MCF 10A (cell line): ENCODE data around the gene PCYOX1L. TPM values are rescaled to one million over a fixed set of nuclear protein-coding genes. Genes with fewer than 3 reads are reported as not detected.

Experiments used
- Bru-seq: library from RNA; stranded (reverse); fragments of 400-500 nt; gene quantifications from one replicate; lab custom pipeline; 2021; lab: Mats Ljungman, UMichigan
- BruChase-seq, 2 experiments: library from RNA; stranded (reverse); fragments of 400-500 nt; gene quantifications; one replicate each; lab custom pipeline; 2021; lab: Mats Ljungman, UMichigan
- BruUV-seq: library from RNA; stranded (reverse); fragments of 400-500 nt; replicated peaks from 2 replicates; lab custom pipeline; 2021; lab: Mats Ljungman, UMichigan
- CTCF ChIA-PET: fragments of 300-600 bp; sonication (Branson Sonifier 250); formaldehyde crosslinking; extraction: SDS; loops from one replicate; lab custom pipeline; 2021; ENCODE audit warnings: antibody characterized with exemption, inconsistent platforms; lab: Yijun Ruan, JAX
- POLR2A ChIA-PET: fragments of 300-600, 350-650 bp; sonication (Branson Sonifier 250); formaldehyde crosslinking; extraction: SDS; loops from one replicate; lab custom pipeline; 2020; ENCODE audit warnings: antibody characterized with exemption, inconsistent platforms; lab: Yijun Ruan, JAX
- DNase-seq: peaks from one replicate; pipeline ENCODE4 v3.0.0-alpha.2; 2018; ENCODE audit not compliant: unreplicated experiment
- H3K27ac Mint-ChIP-seq: one replicate; pipeline ENCODE4 v1.8.0; 2022; ENCODE audit warnings: mild to moderate bottlenecking, low read depth, mixed read lengths; ENCODE audit not compliant: unreplicated experiment
- H3K27me3 Mint-ChIP-seq: one replicate; pipeline ENCODE4 v1.8.0; 2022; ENCODE audit warnings: mixed read lengths; ENCODE audit not compliant: insufficient read depth, unreplicated experiment
- H3K36me3 Mint-ChIP-seq: one replicate; pipeline ENCODE4 v1.8.0; 2022; ENCODE audit warnings: mild to moderate bottlenecking, moderate library complexity, mixed read lengths; ENCODE audit not compliant: insufficient read depth, unreplicated experiment
- H3K4me1 Mint-ChIP-seq: one replicate; pipeline ENCODE4 v1.8.0; 2022; ENCODE audit warnings: mixed read lengths; ENCODE audit not compliant: insufficient read depth, unreplicated experiment
- H3K4me3 Mint-ChIP-seq: one replicate; pipeline ENCODE4 v1.8.0; 2022; ENCODE audit warnings: mild to moderate bottlenecking, moderate library complexity, mixed read lengths; ENCODE audit not compliant: unreplicated experiment
- H3K9me3 Mint-ChIP-seq: one replicate; pipeline ENCODE4 v1.8.0; 2022; ENCODE audit warnings: mixed read lengths; ENCODE audit not compliant: unreplicated experiment
- CTCF ChIP-seq: fragments of 200-600 bp; IDR thresholded peaks from one replicate; pipeline ENCODE4 v1.8.0; 2022; ENCODE audit warnings: antibody characterized with exemption, mild to moderate bottlenecking; ENCODE audit not compliant: unreplicated experiment
- intact Hi-C: fragments of 100-400 bp; cut with micrococcal nuclease; formaldehyde crosslinking; loops from 2 replicates; pipeline ENCODE4 v1.14.1; 2022
- long read RNA-seq: library from polyadenylated mRNA; stranded (forward); transcript quantifications from one replicate; pipeline ENCODE4 v2.0.0, GENCODE V29; 2022
- total RNA-seq: library from RNA; stranded (reverse); gene quantifications from 2 replicates; pipeline ENCODE4 v1.2.3, GENCODE V29; 2022

PCYOX1L gene
- total RNA-seq = 7.7 and 8.0 TPM in 2 replicates
- Bru-seq, nascent RNA = percentile 53 among the genes with signal in this experiment
- BruChase-seq, experiment 1, labeled RNA remaining after a 6-hour chase = percentile 53 among the genes with signal in this experiment
- percentile 60 among the genes with signal in this experiment for BruChase-seq, experiment 2, labeled RNA remaining after a 2-hour chase
- long read RNA-seq, full-length matches to known transcripts = 12 of 14 reads
- long read RNA-seq, partial matches to known transcripts = 0 of 14 reads
- long read RNA-seq, other reads (novel, unspliced or antisense) = 2 of 14 reads

DNA sequence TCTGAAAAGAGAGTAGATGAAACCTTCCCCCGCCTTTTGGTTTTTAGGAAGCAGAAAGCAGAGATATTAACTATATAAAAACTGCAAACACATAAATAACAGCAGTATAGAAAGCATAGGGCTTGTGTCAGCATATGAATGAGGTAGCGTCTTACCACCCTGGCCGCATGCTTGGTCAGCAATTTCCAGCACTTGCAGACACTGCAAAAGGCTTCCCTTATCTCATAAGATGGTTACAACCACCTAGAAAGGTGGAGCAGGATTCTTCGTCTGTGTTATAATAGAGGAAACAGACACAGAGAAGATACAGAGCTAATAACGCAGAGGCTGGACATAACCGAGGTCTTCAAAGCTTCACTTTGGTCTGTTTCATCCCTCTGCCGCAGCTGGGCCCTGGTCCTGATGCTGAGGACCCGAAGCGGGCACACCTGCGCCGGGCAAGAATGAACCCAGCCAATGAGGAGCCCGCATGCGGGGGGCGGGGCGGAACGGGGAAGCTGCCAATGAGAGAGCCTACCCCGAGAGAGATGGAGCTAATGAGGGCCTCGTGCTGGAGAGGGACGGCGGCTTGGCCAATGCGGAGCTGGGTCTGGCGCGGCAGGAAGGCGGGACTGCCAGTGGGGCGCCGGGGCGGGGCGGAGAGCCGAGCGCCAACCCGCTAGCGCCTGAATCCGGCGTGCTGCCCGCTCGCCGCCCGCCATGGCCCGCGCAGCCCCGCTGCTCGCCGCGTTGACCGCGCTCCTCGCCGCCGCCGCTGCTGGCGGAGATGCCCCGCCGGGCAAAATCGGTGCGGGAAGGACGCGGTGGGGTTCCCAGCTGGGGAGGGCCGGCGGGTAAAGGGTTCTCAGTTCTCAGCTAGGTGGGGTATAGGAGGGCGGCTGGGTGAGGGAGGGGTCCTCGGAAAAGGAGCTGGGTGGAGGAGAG is at the start of gene PCYOX1L:
TSS of gene PCYOX1L (plus strand) at position 677 of the 924 bp plus-strand sequence. CDS start at position 700, 23 bp downstream.
- no peak for TF ChIP-seq CTCF
- Mint-ChIP-seq H3K4me1 (peaks cover 12% of the 10 kb centered on the region), H3K9me3 (no peaks in the 10 kb centered on the region), H3K27ac (no peak within 1 kb of the TSS), H3K27me3 (no peaks in the 10 kb centered on the region), H3K4me3 (peak within 1 kb of the TSS; percentile 82), H3K36me3 (peaks cover 28% of the 10 kb centered on the region)
- BruUV-seq = no TSS peak
- CTCF ChIA-PET = interaction anchor here (0.5 to 46.8 kb wide), 13 partner anchors 9 to 261 kb away, joined by 3 to 1231 read pairs (median 4); partner anchors contain the start of gene GRPEL2
- POLR2A ChIA-PET = interaction anchor here (0.6 to 8.5 kb wide), 27 partner anchors 8 to 374 kb away, joined by 3 to 134 read pairs (median 3); partner anchors contain the start of genes ARHGEF37, CSNK1A1 and GRPEL2
- peak; percentile 99 for DNase-seq
- intact Hi-C loops = loop anchor here (5.0 kb wide), 2 partner anchors 35 to 85 kb away; partner anchors contain the start of gene AFAP1L1

DNA sequence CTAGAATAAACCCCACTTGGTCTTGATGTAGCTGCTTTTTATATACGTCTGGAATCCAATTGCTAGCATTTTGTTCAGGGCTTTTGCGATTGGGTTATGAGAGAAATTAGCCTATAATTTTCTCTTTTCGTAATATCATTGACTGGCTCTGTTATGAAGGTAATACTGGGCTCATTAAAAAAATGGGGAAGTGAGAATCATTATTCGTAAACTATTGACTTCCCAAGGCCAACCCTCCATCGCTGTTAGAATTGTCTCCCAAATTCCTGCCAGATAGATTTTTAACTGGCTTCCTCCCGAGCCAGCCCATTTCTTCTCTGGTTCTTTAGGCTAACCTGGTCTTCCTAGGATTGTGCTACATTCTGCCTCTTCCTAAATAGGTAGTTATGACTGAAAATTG is 48.5 kb upstream of the PCYOX1L start:
- no peak overlapping the region for H3K27ac Mint-ChIP-seq
- no TSS peak for BruUV-seq
- peaks cover 5% of the 10 kb centered on the region for H3K36me3 Mint-ChIP-seq
- H3K4me3 Mint-ChIP-seq = no peak overlapping the region
- TF ChIP-seq CTCF = no peak
- no peaks in the 10 kb centered on the region for H3K9me3 Mint-ChIP-seq
- intact Hi-C loops = no loop called here
- no peak for DNase-seq
- H3K27me3 Mint-ChIP-seq = no peaks in the 10 kb centered on the region
- CTCF ChIA-PET = interaction anchor here (0.6 to 27.3 kb wide), 9 partner anchors 8 to 241 kb away, joined by 3 to 1231 read pairs (median 11); partner anchors contain the start of genes GRPEL2, IL17B and PCYOX1L
- POLR2A ChIA-PET = interaction anchor here (1.0 to 4.6 kb wide), 3 partner anchors 11 to 253 kb away, joined by 3 to 18 read pairs (median 10); partner anchors contain the start of gene GRPEL2
- H3K4me1 Mint-ChIP-seq = peaks cover 5% of the 10 kb centered on the region

- no peak for TF ChIP-seq CTCF
- BruUV-seq = no TSS peak
- Mint-ChIP-seq H3K4me3 (no peak overlapping the region), H3K36me3 (peaks cover 5% of the 10 kb centered on the region), H3K27me3 (no peaks in the 10 kb centered on the region), H3K4me1 (peaks cover 5% of the 10 kb centered on the region), H3K9me3 (no peaks in the 10 kb centered on the region), H3K27ac (no peak overlapping the region)
- ChIA-PET POLR2A (interaction anchor here (4.6 kb wide), 1 partner anchor 12 kb away, joined by 18 read pairs; no protein-coding TSS in a partner anchor), CTCF (interaction anchor here (0.6 to 27.3 kb wide), 6 partner anchors 11 to 266 kb away, joined by 3 to 1231 read pairs (median 10); partner anchors contain the start of genes GRPEL2, IL17B and PCYOX1L)
- no peak for DNase-seq
- intact Hi-C loops = no loop called here
These were observed 47.4 kb upstream of the PCYOX1L start for GRCh38 chr5:149310488-149310887.
